ENCODE results near the gene PLBD2.

DNA sequence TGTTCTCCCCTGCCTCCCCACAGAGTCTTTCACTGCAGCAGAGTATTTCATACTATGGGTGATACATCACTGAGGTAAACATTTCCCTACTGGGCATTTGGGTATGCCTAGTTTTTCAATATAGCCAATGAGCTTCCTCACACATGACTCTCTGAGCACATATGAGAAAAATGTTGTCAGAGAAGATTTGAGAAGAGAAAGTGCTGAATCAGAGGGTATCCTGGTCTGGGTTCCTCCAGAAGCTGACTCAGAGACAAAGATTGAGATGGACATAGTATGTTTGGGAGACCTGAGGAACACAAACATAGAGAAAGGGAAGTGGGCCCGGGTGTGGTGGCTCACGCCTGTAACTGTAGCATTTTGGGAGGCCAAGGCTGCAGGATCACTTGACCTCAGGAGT lies 36.0 kb upstream of the PLBD2 start:
- TF ChIP-seq CTCF (IDR thresholded peaks at IDR 0.05) (no peak), EZH2 (IDR thresholded peaks at IDR 0.05) (no peak), EZH2phosphoT487 (IDR thresholded peaks at IDR 0.05) (no peak)

Measured in neural progenitor cell (in vitro differentiated cells).